K562 (cell line): ENCODE results near the gene LCTL. TPM values are rescaled to one million over a fixed set of nuclear protein-coding genes. Genes with fewer than 3 reads are reported as not detected.

ENCODE experiments used
- ARNT ChIP-seq, 2 experiments: fragments of 450-650 bp; IDR thresholded peaks; 2 replicates each; pipeline ENCODE4 v1.6.1; 2016; ENCODE audit warnings: mild to moderate bottlenecking in 1 of 2
- CREB3 ChIP-seq: fragments of 450-650 bp; conservative IDR thresholded peaks from 2 replicates; pipeline ENCODE4 v1.6.1; 2016; ENCODE audit warnings: missing genetic modification characterization, low read depth, mild to moderate bottlenecking, missing compliant biosample characterization, moderate library complexity
- E2F3 ChIP-seq: fragments of 250-450 bp; sonication (Bioruptor Pico); IDR thresholded peaks from 2 replicates; pipeline ENCODE4 v1.4.0; 2020; ENCODE audit warnings: mild to moderate bottlenecking
- HDAC8 ChIP-seq: fragments of 450-650 bp; IDR thresholded peaks from 2 replicates; pipeline ENCODE4 v1.6.1; 2016; ENCODE audit warnings: mild to moderate bottlenecking, missing genetic modification characterization, moderate library complexity, missing compliant biosample characterization
- MCM2 ChIP-seq: fragments of 450-650 bp; IDR thresholded peaks from 2 replicates; pipeline ENCODE4 v1.6.1; 2017; ENCODE audit warnings: low read depth, mild to moderate bottlenecking
- NFIX ChIP-seq: fragments of 250-450 bp; sonication (Bioruptor Pico); IDR thresholded peaks from 2 replicates; pipeline ENCODE4 v1.4.0; 2020; ENCODE audit warnings: low read depth, mild to moderate bottlenecking, moderate library complexity
- PKNOX1 ChIP-seq: fragments of 450-650 bp; IDR thresholded peaks from 2 replicates; pipeline ENCODE4 v1.6.1; 2016
- RBM15 ChIP-seq: fragments of 200-400 bp; formaldehyde crosslinking; IDR thresholded peaks from 2 replicates; pipeline ENCODE4 v1.6.1; 2018; ENCODE audit warnings: mild to moderate bottlenecking, low read length, moderate library complexity; ENCODE audit not compliant: insufficient read depth
- SMAD1 ChIP-seq: fragments of 150-350 bp; IDR thresholded peaks from 2 replicates; pipeline ENCODE4 v1.6.1; 2014; ENCODE audit warnings: low read length, low read depth; ENCODE audit not compliant: partially characterized antibody
- SRF ChIP-seq, 2 experiments: fragments of 250-450, 450-650 bp in 1 of 2; sonication (Bioruptor Pico) in 1 of 2; sonication (generic) in 1 of 2; formaldehyde crosslinking; IDR thresholded peaks; 2 replicates each; pipeline versions ENCODE4 v1.5.0 to v1.5.1; 2020 to 2022; ENCODE audit warnings: mild to moderate bottlenecking in 1 of 2, missing genetic modification reagents in 1 of 2
- TAF7 ChIP-seq: fragments of 450-650 bp; IDR thresholded peaks from 2 replicates; pipeline ENCODE4 v1.6.1; 2016; ENCODE audit warnings: missing genetic modification characterization, missing compliant biosample characterization
- TCF3 ChIP-seq: sonication (generic); formaldehyde crosslinking; IDR thresholded peaks from 2 replicates; pipeline ENCODE4 v1.4.0; 2020; ENCODE audit warnings: mild to moderate bottlenecking, missing genetic modification reagents
- YY1 ChIP-seq, 3 experiments: IDR thresholded peaks; 2 replicates each; pipeline ENCODE4 v1.6.1; 2011; ENCODE audit warnings: low read length in 2 of 3, mild to moderate bottlenecking in 2 of 3, moderate library complexity in 2 of 3, borderline replicate concordance in 1 of 3, control low read depth in 1 of 3, low read depth in 1 of 3; ENCODE audit not compliant: insufficient read depth in 3 of 3, insufficient replicate concordance in 2 of 3, control insufficient read depth in 1 of 3, insufficient read length in 1 of 3; ENCODE audit errors: extremely low read depth in 1 of 3
- ZBTB9 ChIP-seq: fragments of 450-650 bp; formaldehyde crosslinking; IDR thresholded peaks from 2 replicates; pipeline ENCODE4 v1.4.0; 2020; ENCODE audit warnings: mild to moderate bottlenecking, moderate library complexity
- ZNF146 ChIP-seq: IDR thresholded peaks from one replicate; pipeline ENCODE4 v1.6.1; 2018; ENCODE audit warnings: missing compliant biosample characterization; ENCODE audit not compliant: unreplicated experiment
- ZNF280B ChIP-seq: fragments of 250-450 bp; sonication (Bioruptor Pico); IDR thresholded peaks from 2 replicates; pipeline ENCODE4 v1.5.1; 2021; ENCODE audit warnings: mild to moderate bottlenecking
- ZNF584 ChIP-seq: fragments of 200-800 bp; sonication (Bioruptor generic); IDR thresholded peaks from 2 replicates; pipeline ENCODE4 v1.6.1; 2016; ENCODE audit warnings: low read depth, mild to moderate bottlenecking, missing genetic modification characterization, missing compliant biosample characterization
- ZNF699 ChIP-seq: fragments of 250-450 bp; sonication (Bioruptor Pico); IDR thresholded peaks from 2 replicates; pipeline ENCODE4 v1.8.0; 2021; ENCODE audit warnings: mild to moderate bottlenecking, moderate library complexity; ENCODE audit not compliant: insufficient replicate concordance
- polyA plus RNA-seq, 8 experiments: library from polyadenylated mRNA; depleted of rRNA in 4 of 8; stranded (reverse) in 5 of 8; unstranded in 3 of 8; fragments of >200 nt; fragmentation: Nextera tagmentation in 2 of 8; fragmentation: Illumina TruSeq in 1 of 8; extraction: Ambion mirVana in 2 of 8; extraction: Trizol in 1 of 8; gene quantifications; 2 replicates each; pipeline versions ENCODE4 v1.2.1 to v1.2.3, GENCODE V29; 2011 to 2014; ENCODE audit warnings: inconsistent platforms in 1 of 8, missing spikeins in 1 of 8
- total RNA-seq, 7 experiments: library from RNA; depleted of rRNA in 6 of 7; stranded (reverse); fragments of >200 nt in 6 of 7; fragmentation: Illumina TruSeq in 2 of 7; extraction: Trizol in 2 of 7; gene quantifications; 2 replicates each; pipeline versions ENCODE4 v1.2.1 to v1.2.3, GENCODE V29; 2011 to 2021; ENCODE audit warnings: low replicate concordance in 1 of 7
- TF ChIP-seq, protein P1 (sequence below), 2 experiments: fragments of 250-450 bp in 1 of 2; fragments of 450-650 bp in 1 of 2; sonication (Bioruptor Pico) in 1 of 2; IDR thresholded peaks; 2 replicates each; pipeline versions ENCODE4 v1.6.1 to v1.8.0; 2016 to 2021; ENCODE audit warnings: mild to moderate bottlenecking in 2 of 2, moderate library complexity in 2 of 2, missing compliant biosample characterization in 1 of 2, missing genetic modification characterization in 1 of 2
- TF ChIP-seq, protein P2 (sequence below): fragments of 450-650 bp; IDR thresholded peaks from 2 replicates; pipeline ENCODE4 v1.6.1; 2017; ENCODE audit warnings: mild to moderate bottlenecking, moderate library complexity

The LCTL gene
- total and polyA plus RNA-seq, 9 of the 15 experiments (the other 6 are each of a cell fraction or from before 2014, with no cell fraction given), result 0.08 to 0.31 (median 0.17) TPM; not detected in 6

GRCh38 chr15:66601521-66601920 lies 35.7 kb upstream of the LCTL start (continued):
- TF ChIP-seq PKNOX1 (no peak), ZNF699 (CRISPR knock-in tag) (no peak), TAF7 (tag) (peak; percentile 68), MCM2 (no peak), E2F3 (CRISPR knock-in tag) (peak; percentile 85), ARNT (IDR thresholded peaks at IDR 0.05) (no peak), ZNF146 (CRISPR knock-in tag) (no peak), SRF (CRISPR knock-in tag; IDR thresholded peaks at IDR 0.05) (no peak), ZNF584 (CRISPR knock-in tag) (peak; percentile 65; the same call in 1 of the 2 replicates), ZBTB9 (CRISPR knock-in tag) (peak; percentile 93), ZNF280B (no peak), CREB3 (peak; percentile 95), NFIX (CRISPR knock-in tag) (no peak), RBM15 (no peak), YY1 (IDR thresholded peaks at IDR 0.05; ENCODE audit: borderline replicate concordance in 1 of 3, control insufficient read depth in 1 of 3, extremely low read depth in 1 of 3, insufficient read depth in 3 of 3, insufficient read length in 1 of 3, insufficient replicate concordance in 2 of 3, low read depth in 1 of 3, low read length in 2 of 3) (no peak), SMAD1 (no peak), TCF3 (CRISPR knock-in tag) (no peak), HDAC8 (tag) (peak; percentile 96)
- TF ChIP-seq, protein P1, sequence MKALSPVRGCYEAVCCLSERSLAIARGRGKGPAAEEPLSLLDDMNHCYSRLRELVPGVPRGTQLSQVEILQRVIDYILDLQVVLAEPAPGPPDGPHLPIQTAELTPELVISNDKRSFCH (CRISPR knock-in tag; IDR thresholded peaks at IDR 0.05), result 0 out of 2 replicates have a peak, but pooled peaks have one; percentile 65
- TF ChIP-seq, protein P1 (tag; IDR thresholded peaks at IDR 0.05), result peak; percentile 94
- TF ChIP-seq, protein P2, sequence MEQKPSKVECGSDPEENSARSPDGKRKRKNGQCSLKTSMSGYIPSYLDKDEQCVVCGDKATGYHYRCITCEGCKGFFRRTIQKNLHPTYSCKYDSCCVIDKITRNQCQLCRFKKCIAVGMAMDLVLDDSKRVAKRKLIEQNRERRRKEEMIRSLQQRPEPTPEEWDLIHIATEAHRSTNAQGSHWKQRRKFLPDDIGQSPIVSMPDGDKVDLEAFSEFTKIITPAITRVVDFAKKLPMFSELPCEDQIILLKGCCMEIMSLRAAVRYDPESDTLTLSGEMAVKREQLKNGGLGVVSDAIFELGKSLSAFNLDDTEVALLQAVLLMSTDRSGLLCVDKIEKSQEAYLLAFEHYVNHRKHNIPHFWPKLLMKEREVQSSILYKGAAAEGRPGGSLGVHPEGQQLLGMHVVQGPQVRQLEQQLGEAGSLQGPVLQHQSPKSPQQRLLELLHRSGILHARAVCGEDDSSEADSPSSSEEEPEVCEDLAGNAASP, result no peak
